CD4-positive, alpha-beta T cell treated with Interleukin-2 at 100 ng/mL for 4 hours (primary cell): ENCODE measurements around the gene CMPK1.

Experiments
- DNase-seq: peaks from one replicate; pipeline ENCODE4 v3.0.0-alpha.2; 2020; ENCODE audit warnings: low spot score

Gene CMPK1

GRCh38 chr1:47396671-47397196 is 63.1 kb downstream of the CMPK1 start:
- no peak for DNase-seq

DNA sequence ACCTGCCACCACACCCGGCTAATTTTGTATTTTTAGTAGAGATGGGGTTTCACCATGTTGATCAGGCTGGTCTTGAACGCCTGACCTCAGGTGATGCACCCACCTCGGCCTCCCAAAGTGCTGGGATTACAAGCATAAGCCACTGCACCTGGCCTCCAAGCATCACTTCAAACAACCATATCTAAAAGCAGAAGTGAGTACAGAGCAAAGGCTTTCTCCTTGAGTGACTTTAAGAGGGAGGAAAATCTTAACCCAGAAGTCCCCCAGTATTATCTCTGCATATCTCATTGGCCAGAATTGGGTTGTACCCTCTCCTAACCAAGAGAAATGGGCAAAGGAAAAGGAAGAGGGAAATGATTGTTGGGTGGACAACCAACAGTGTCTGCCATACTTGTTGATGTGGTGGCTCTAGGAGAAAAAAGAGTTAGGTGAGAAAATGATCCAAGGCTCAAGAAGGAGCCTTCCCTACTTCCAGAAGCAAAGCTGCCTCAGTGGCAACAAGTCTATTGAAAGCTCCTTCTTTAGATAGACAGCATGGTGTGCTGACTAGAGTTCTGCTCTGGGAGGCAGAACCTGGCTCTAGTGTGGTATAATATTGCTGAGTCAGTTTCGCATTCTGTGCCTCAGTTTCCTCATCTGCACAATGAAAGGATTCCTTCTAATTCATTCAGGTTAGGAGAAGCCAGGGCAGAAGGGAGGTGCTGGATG is 65.7 kb downstream of the CMPK1 start:
- DNase-seq, result no peak

GRCh38 chr1:47399846-47400155 is 66.2 kb downstream of the CMPK1 start:
- DNase-seq, result no peak

- no peak for DNase-seq
These were observed 68.2 kb downstream of the CMPK1 start for GRCh38 chr1:47401761-47402160.

- DNase-seq, result no peak
These were observed 69.0 kb downstream of the CMPK1 start for GRCh38 chr1:47402591-47402990.

GRCh38 chr1:47403321-47403910 is 69.8 kb downstream of the CMPK1 start:
- DNase-seq, result no peak

DNA sequence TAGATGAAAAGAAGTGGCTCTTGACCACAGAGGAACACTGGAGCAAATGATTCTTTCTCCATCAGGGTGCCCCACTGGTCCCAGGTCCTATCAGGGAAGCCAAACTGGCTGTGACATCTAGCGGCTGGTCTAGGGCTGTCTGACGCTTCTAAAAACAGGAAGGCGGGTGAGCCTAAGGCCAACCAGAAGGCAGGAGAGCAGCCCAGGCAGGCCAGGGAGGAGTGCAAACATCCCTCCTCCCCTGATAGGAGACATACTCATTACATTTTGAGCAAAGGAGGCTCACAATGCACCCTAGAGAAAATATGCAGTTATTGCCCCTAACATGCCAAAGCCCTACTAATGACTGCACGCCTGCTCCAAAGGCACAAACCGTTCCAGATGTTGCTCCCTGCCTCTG is 72.1 kb downstream of the CMPK1 start:
- DNase-seq, result no peak

- DNase-seq, result no peak
These were observed 73.4 kb downstream of the CMPK1 start for GRCh38 chr1:47406966-47407365.

- DNase-seq, result no peak
These were observed 73.9 kb downstream of the CMPK1 start for GRCh38 chr1:47407481-47407880.

DNA sequence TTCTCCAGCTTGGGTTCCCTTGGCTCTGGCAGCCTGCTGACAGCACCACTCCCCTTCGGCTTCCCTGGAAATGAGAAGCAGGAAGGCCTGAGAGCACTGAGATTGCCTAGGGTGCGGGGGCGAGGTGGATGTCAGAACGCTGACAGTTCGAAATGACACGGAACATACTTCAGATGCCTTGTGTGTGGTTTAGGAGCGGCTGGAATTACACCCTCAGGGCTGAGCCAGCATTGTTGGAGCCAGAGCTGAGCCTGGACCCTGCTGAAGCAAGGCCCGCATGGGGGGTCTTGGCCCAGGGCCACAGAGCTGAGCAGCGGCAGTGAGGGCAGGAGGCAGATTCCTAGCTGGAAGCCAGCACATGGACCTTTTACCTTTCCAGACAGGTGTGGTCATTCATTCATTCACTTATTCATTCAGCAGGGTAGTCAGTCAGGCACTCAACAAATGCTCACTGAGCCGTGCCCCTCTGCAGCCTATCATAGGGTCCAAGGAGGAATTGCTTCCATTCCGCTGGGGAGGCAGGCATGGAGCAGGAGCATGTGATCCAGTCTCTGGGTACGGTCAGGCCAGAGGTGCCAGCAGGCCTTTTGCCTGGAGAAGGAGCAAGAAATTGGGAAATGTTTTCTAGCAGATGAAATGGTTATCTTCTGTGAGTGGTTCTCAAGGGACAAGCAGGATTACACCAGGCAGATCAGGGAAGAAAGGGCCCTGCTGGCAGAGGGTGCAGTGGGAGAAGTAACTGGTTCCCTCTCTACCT is 75.9 kb downstream of the CMPK1 start:
- no peak for DNase-seq

DNA sequence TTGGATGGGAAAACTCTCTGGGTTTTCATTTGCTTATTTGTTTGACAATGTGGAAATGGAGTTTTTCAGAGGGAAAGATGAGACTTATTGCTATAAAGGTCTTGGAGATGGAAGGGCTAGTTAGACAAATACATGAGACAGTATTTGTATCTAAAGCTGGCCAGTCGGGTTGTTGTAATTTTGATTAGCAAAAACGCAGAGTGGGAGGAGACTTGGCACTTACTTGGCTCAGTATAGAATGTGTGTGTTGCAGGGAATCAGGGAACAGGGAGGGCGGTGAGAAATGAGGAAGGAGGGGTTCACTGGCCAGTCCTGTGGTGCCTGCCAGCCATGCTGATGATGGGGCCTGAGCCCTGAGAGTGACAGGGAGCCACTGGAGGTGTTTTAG is 76.5 kb downstream of the CMPK1 start:
- DNase-seq, result no peak

GRCh38 chr1:47411436-47411835 is 77.8 kb downstream of the CMPK1 start:
- DNase-seq, result no peak

GRCh38 chr1:47412437-47412836 is 78.8 kb downstream of the CMPK1 start:
- no peak for DNase-seq

DNA sequence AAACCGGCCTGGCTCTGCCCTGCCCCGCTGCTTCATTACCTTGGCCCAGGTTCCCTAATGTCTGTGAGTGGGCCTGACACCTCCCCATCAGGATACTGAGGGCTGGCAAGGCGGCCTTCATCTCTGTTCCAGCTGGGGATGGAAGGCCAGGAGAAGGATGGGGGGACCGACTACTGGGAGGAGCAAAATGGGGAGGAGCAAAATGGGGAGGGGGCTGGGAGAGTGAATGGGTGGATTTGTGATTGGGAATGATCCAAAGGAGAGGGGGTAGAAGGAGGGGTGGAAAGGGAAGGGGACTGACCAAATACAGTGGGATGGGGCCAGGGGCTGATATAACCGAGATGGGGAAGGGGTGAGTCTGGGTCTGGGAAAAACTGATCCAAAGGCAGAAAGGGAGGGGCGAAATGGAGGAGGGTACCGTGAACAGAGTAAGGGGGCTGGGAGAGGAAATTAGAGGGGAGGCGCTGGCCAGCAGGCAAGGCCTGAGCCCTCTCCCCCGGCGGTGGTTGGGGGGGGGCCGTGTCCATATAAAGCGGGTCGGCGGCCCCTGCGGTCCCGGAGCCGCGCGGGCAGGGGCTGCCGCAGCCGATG is 82.2 kb downstream of the CMPK1 start, which contains the start of gene FOXE3:
Gene FOXE3, plus strand, starts transcription at position 558 of the 591 bp plus-strand sequence. Its CDS starts 31 bp downstream, at position 589.
- no peak for DNase-seq

DNA sequence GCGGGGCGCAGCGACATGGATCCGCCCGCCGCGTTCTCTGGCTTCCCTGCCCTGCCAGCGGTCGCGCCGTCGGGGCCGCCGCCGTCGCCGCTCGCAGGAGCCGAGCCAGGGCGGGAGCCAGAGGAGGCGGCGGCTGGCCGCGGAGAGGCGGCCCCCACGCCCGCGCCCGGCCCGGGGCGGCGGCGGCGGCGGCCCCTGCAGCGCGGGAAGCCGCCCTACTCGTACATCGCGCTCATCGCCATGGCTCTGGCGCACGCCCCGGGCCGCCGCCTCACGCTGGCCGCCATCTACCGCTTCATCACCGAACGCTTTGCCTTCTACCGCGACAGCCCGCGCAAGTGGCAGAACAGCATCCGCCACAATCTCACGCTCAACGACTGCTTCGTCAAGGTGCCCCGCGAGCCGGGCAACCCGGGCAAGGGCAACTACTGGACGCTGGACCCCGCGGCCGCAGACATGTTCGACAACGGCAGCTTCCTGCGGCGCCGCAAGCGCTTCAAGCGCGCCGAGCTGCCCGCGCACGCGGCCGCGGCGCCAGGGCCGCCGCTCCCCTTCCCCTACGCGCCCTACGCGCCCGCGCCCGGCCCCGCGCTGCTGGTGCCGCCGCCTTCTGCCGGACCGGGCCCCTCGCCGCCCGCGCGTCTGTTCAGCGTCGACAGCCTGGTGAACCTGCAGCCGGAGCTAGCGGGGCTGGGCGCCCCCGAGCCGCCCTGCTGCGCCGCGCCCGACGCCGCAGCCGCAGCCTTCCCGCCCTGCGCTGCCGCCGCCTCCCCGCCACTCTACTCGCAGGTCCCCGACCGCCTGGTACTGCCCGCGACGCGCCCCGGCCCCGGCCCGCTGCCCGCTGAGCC is 83.0 kb downstream of the CMPK1 start:
- no peak for DNase-seq

- no peak for DNase-seq
These were observed 83.8 kb downstream of the CMPK1 start for GRCh38 chr1:47417170-47418044.

GRCh38 chr1:47418122-47418521 is 84.5 kb downstream of the CMPK1 start:
- DNase-seq, result no peak

- DNase-seq, result no peak
These were observed 85.2 kb downstream of the CMPK1 start for GRCh38 chr1:47418681-47419325.

- DNase-seq, result no peak
These were observed 87.0 kb downstream of the CMPK1 start for GRCh38 chr1:47420547-47420946.

- no peak for DNase-seq
These were observed 90.3 kb downstream of the CMPK1 start for GRCh38 chr1:47423872-47424271.
